ELF-1 (cell line): ENCODE data around the gene RASAL3.
"Not testable (repeated sequence)": the region's sequence is repeated elsewhere in the genome, so short reads cannot be mapped to it uniquely, and the experiment has no call there.

Source experiments
- DNase-seq: peaks from one replicate; pipeline ENCODE4 v3.0.0-alpha.2; 2016; ENCODE audit warnings: low read depth, low spot score

The RASAL3 gene

GRCh38 chr19:15464394-15465385 is at the start of gene RASAL3:
Gene RASAL3, minus strand, starts transcription at chr19:15464544. Its CDS starts 186 bp downstream, at chr19:15464358.
- DNase-seq, result no peak

DNA sequence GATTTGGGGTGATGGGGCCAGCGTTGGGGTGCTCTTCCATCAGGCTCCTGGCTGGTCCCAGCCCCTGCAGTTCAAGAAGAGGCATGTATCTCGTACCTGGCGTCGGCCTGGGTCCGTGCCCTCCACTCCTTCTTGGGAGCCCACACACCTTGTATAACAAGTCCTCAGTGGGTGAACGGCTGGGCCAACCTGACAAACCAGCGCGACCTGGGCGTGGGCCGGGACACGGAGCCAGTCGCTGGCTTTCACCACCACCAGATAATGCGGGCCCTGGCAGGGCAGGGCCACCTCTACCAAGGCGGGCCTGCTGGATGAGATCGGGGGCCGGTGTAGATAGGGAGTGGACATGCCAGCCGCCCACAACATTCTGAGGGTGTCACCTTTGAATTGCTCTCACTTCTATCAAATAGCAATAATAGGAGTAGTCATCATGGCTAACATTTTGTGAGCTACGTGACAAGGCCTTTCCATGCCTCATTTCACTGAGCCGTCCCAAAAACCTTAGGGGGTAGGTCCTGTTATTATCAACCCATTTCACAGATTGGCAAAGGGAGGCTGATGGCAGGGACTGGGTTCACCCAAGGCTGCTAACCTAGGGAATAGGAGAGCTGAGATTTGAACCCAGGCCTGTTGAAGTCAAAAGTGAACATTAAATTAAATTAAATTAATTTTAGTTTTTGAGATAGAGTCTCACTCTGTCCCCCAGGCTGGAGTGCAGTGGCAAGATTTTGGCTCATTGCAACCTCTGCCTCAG is 47.5 kb upstream of the RASAL3 start:
- no peak for DNase-seq

DNA sequence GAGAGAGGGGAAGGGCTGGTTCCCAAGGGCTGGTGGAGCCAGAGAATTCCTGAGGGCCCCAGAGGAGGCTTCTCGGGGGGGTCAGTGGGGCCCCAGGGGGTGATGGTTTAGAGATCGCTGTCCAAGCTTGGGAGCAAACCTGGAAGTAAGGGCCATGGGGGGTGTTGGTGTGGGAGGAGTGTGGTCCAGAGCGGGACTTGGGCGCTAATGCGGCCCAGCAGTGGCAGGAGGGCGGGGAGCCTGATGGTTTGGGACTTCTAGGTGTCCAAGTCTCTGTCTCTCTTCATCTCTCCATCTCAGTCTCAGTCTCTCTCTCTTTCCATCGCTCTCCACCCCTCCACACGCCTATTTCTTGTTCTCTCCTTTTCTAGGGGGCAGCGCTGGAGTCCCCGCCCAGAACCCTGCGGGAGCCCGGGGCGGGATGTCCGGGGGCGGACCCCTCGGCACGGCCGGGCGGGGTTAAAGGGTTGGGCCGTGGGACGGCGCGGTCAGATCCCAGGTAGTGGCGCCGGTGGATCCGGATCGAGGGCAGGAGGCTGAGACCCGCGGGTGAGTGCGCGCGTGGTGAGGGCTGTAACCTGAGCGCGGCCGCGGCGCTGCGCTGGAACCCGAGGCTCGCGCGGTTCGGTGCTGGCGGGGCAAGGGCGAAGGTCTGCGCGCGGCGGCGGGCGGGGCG is 43.8 kb upstream of the RASAL3 start, which contains the start of gene CYP4F22:
Gene CYP4F22, plus strand, starts transcription at position 491 of the 676 bp plus-strand sequence. CDS start 16,812 bp downstream, outside the sequence.
- no peak for DNase-seq

DNA sequence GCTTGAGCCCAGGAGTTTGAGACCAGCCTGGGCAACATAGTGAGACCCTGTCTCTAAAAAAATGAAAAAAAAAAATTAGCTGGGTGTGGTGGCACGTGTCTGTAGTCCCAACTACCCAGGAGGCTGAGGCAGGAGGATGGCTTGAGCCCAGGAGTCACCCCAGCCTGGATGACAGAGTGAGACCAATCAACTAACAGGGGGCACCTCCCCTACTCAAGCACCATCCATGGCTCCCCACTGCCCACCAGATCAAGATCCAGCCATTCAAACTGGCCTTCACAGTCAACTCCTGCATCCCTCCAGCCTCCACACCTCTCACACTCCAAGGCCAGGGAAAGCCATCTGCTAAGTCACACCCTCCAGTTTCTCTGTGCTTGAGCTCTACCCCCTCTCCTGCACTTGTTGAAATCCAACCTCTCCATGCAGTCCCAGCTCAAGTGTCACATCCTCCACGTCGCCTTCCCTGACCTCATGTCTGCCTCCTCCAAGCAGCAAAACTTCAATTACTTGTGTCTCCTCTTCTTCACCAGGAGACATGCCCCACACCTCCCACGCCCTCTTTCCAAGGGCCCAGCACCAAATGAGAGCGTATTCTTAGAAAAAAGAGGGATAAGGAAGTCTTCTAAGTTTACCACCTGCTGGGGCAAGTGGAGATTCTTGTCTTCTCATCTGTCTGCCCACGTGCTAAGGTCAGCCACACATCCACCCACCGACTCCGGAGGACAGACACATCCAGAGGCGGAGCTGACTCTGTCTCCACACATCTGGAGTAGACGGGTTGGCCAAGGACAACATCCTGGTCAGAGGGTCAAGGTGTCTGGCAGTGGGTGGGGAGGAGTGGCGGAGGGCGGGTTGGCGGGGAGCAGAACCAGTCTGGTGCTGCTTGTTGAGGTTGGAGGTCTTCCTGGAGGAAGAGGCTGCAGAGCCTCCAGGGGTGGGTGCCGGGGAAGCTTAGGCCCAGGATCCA is 43.0 kb upstream of the RASAL3 start:
- DNase-seq, result no peak

DNA sequence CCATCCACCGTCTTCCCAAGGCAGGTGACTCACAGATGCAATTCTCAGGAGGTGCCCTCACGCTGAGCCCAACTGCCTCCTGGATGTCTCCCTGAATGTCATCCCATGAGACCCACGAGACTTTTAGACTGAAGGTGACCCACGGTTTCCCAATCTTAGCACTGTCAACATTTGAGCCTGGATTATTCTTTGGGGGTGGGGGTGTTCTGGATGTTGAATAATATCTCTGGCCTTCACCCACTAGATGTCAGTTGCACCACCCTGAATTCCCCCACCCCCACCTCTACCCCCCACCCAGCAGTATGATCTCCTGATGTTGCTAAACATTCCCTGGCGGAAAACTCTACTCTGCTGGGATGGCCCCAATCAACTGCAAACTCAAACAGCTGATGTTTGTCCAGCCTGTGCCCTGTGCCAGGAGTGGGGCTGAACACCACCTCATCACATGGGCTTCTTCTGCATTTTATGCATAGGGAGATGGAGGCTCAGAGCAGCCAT is 41.8 kb upstream of the RASAL3 start:
- DNase-seq, result no peak

- DNase-seq, result no peak
Measured at GRCh38 chr19:15502264-15502663, 37.9 kb upstream of the RASAL3 start.

DNA sequence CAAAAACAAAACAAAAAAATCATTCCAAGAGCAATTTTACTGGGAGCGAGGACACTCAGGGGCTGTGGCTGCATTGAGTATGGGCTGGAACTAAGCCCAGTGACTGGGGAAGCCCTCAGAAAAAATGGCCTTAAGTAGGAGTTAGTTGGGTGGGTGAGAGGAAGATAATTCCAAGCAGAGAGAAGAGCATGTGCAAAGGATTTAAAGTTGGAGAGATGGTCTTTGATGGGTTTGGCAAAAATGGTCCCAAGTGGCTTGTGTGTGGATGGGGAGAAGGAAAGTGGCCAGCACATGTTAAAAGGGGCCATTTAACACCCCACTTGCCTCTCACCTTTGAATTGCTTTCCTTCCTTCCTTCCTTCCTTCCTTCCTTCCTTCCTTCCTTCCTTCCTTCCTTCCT is 37.3 kb upstream of the RASAL3 start:
- no peak for DNase-seq

- no peak for DNase-seq
Measured at GRCh38 chr19:15498910-15499309, 34.6 kb upstream of the RASAL3 start.

- no peak for DNase-seq
Measured at GRCh38 chr19:15498156-15498858, 34.0 kb upstream of the RASAL3 start.

GRCh38 chr19:15495151-15495550 is 30.8 kb upstream of the RASAL3 start:
- no peak for DNase-seq

DNA sequence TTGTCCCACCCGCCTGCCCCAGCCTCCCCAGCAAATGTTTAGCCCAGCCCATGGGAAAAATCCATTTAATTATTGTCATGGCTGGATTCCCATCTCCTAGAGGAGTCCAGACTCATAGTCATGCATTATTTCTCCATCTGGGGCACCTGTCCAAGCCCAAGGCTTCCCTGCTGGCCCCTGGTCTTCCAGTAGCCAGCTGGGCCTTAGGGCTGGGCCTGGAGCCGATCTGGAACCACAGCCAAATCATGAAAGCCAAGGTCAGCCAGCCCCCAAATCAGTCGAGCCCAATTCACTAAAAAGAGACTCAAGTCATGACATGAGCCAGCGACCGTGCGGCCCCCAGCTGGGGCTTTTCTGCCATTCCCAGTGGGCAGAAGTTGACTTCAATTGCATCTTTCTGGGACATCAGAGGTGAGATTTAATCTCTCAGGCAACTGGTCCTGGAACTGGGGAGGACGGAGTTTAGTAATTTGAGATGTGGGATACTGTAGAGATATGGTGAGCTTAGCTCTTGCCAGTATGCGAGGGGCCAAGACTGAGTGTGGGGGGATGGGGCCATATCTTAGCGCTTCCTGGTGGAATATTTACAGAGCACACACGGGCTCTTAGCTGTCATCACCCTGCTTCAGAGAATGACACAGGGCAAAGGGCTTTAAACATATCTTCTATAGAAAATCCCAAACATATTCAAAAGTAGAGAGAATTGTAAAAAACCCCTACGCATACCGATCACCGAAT is 24.3 kb upstream of the RASAL3 start:
- DNase-seq, result no peak

- no peak for DNase-seq
Measured at GRCh38 chr19:15487038-15487437, 22.7 kb upstream of the RASAL3 start.

DNA sequence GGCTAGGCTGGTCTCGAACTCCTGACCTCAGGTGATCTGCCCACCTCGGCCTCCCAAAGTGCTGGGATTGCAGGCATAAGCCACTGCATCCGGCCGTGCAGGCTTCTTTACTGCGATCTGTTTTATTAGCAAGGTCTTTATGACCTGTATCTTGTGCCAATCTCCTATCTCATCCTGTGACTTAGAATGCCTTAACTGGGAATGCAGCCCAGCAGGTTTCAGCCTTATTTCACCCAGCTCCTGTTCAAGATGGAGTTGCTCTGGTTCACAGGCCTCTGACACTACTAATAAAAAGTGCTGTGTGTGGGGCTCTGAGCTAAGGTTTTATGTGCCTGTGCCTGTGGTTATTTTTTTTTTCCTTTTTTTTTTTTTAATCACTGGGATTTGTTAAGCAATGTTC is 21.4 kb upstream of the RASAL3 start:
- not testable (repeated sequence) for DNase-seq

DNA sequence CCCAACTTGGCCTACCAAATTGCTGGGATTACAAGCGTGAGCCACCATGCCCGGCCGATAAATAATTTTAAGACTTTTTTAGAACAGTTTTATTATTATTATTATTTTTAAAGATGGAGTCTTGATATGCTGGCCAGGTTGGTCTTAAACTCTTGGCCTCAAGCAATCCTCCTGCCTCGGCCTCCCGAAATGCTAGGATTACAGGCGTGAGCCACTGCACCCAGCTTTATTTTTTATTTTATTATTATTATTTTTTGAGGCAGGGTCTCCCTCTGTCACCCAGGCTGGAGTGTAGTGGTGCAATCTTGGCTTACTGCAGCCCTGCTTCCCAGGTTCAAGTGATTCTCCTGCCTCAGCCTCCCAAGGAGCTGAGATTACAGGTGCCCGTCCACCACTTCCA is 16.7 kb upstream of the RASAL3 start:
- DNase-seq, result not testable (repeated sequence)

GRCh38 chr19:15479391-15480345 is 15.3 kb upstream of the RASAL3 start, which contains the start of gene PGLYRP2:
Gene PGLYRP2, minus strand, starts transcription at chr19:15479501. Its CDS starts 130 bp downstream, at chr19:15479371.
- no peak for DNase-seq

GRCh38 chr19:15476325-15476724 is 12.0 kb upstream of the RASAL3 start:
- no peak for DNase-seq

DNA sequence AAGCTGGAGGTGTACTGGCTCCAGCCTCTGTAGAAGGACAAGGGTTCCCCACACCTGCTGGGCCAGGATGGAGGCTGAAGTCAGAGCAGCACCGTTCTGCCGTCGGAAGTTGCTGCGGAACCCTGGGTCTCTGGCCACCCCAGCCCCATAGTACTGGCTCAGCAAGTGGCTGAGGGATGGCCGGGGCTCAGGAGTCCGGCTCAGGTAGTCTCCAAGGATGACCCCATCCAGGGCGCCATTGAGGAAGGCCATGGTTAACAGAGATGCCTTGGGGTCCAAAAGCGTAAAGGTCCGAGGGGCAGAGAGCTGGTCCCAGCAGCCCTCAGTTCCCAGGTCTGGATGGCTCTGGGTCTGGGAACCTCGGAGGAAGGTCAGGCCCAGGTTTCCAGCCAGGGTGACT is 11.3 kb upstream of the RASAL3 start:
- no peak for DNase-seq

DNA sequence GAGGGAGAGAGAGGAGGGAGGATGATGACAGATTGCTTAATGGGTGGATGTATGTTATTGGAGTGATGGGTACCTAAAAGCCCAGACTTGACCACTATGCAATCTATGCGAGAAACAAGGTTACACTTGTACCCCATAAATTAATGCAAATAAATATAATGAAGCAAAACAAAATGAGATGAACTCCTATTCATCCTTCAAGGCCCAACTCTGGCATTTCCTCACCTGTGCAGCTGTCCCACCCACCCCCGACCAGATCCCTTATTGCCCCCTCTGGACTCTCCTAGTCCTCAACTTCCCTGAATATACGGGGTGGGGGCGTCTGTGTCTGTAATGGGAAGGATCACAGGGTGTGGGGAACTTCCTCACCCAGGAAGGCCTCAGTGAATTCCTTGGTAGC is 10.8 kb upstream of the RASAL3 start:
- no peak for DNase-seq
